GM18517 (cell line): ENCODE data around the gene INHBB.

Experiments
- ATAC-seq: cut with Tn5 transposase; IDR thresholded peaks from one replicate; pipeline ENCODE4 v1.9.1; 2021; ENCODE audit warnings: mild to moderate bottlenecking, moderate library complexity; ENCODE audit not compliant: unreplicated experiment

The INHBB gene

GRCh38 chr2:120336749-120337148 lies 9.2 kb upstream of the INHBB start:
- no peak for ATAC-seq

GRCh38 chr2:120338015-120338414 lies 7.9 kb upstream of the INHBB start:
- no peak for ATAC-seq

- no peak for ATAC-seq
These were observed 4.0 kb upstream of the INHBB start for GRCh38 chr2:120341977-120342376.

- ATAC-seq = no peak
These were observed 3.5 kb upstream of the INHBB start for GRCh38 chr2:120342446-120342845.

- ATAC-seq = no peak
These were observed 2.9 kb upstream of the INHBB start for GRCh38 chr2:120343100-120343432.

GRCh38 chr2:120343433-120344105 lies 2.4 kb upstream of the INHBB start:
- ATAC-seq = no peak

GRCh38 chr2:120344214-120344975 lies 1.5 kb upstream of the INHBB start:
- ATAC-seq = no peak

GRCh38 chr2:120344976-120345581 lies 857 bp upstream of the INHBB start:
- ATAC-seq = no peak

- ATAC-seq = no peak
These were observed 328 bp upstream of the INHBB start for GRCh38 chr2:120345608-120346007.

- ATAC-seq = no peak
These were observed 877 bp downstream of the INHBB start for GRCh38 chr2:120346667-120347358.

GRCh38 chr2:120347396-120348060 lies 1.6 kb downstream of the INHBB start:
- no peak for ATAC-seq

GRCh38 chr2:120348134-120348736 lies 2.3 kb downstream of the INHBB start:
- ATAC-seq = no peak

GRCh38 chr2:120348737-120349439 lies 3.0 kb downstream of the INHBB start:
- no peak for ATAC-seq

GRCh38 chr2:120349440-120349921 lies 3.5 kb downstream of the INHBB start:
- ATAC-seq = no peak

- no peak for ATAC-seq
These were observed 4.1 kb downstream of the INHBB start for GRCh38 chr2:120350080-120350479.

- ATAC-seq = no peak
These were observed 4.9 kb downstream of the INHBB start for GRCh38 chr2:120350801-120351320.

- no peak for ATAC-seq
These were observed 7.0 kb downstream of the INHBB start for GRCh38 chr2:120352696-120353590.

GRCh38 chr2:120353591-120353898 lies 7.6 kb downstream of the INHBB start:
- ATAC-seq = no peak

- no peak for ATAC-seq
These were observed 8.0 kb downstream of the INHBB start for GRCh38 chr2:120353931-120354330.
